ENCODE data around the gene PTPRK. TPM values are rescaled to one million over a fixed set of nuclear protein-coding genes. Genes with fewer than 3 reads are reported as not detected.

PTPRK gene
- polyA plus RNA-seq, 1 donor (not counting 4 experiments of a cell fraction or from before 2014, with no cell fraction given): 52.7 TPM

- H3K36me3 ChIP-seq (ENCODE audit: control insufficient read depth in 2 of 2, extremely low read depth in 1 of 2, insufficient read depth in 2 of 2, low read length in 2 of 2): peaks cover 0 to 1% of the 10 kb centered on the region in 2 experiments
- no peak for FAIRE-seq
Observed at GRCh38 chr6:128464790-128465189, 55.6 kb downstream of the PTPRK start.

GRCh38 chr6:128463942-128464341, 56.5 kb downstream of the PTPRK start:
- no peak for TF ChIP-seq EZH2 (IDR thresholded peaks at IDR 0.05; ENCODE audit: low read length)
- dilution Hi-C loops (cut with MboI; ENCODE audit: extremely low pct_ligation_motif_present, low sequenced_read_pairs): no loop called here
- Histone ChIP-seq H2AFZ (ENCODE audit: control insufficient read depth, low read length) (no peak overlapping the region), H3K27me3 (ENCODE audit: control insufficient read depth, extremely low read depth, insufficient read depth, low read length) (no peaks in the 10 kb centered on the region), H3K4me3 (ENCODE audit: control insufficient read depth in 2 of 3, extremely low read depth in 1 of 3, insufficient read depth in 2 of 3, low read depth in 1 of 3, low read length in 3 of 3) (no peak overlapping the region), H3K9ac (ENCODE audit: control insufficient read depth, extremely low read depth, insufficient read depth, low read length) (no peak overlapping the region), H3K9me1 (ENCODE audit: control insufficient read depth, extremely low read depth, insufficient read depth, low read length) (no peaks in the 10 kb centered on the region), H3K4me2 (ENCODE audit: control insufficient read depth, extremely low read depth, insufficient read depth, low read depth, low read length) (no peak overlapping the region), H3K9me3 (ENCODE audit: control insufficient read depth, low read depth, low read length) (no peaks in the 10 kb centered on the region), H3K4me1 (ENCODE audit: control insufficient read depth, extremely low read depth, insufficient read depth, low read length) (peaks cover 6% of the 10 kb centered on the region), H4K20me1 (ENCODE audit: control insufficient read depth, extremely low read depth, insufficient read depth, low read length) (no peaks in the 10 kb centered on the region), H3K27ac (ENCODE audit: control insufficient read depth, insufficient read depth, low read length) (no peak overlapping the region), H3K36me3 (ENCODE audit: control insufficient read depth in 2 of 2, extremely low read depth in 1 of 2, insufficient read depth in 2 of 2, low read length in 2 of 2) (peaks cover 2 to 3% of the 10 kb centered on the region in 2 experiments), H3K79me2 (ENCODE audit: control insufficient read depth, insufficient read depth, low read length) (peaks cover 69% of the 10 kb centered on the region)
- FAIRE-seq (no peak), DNase-seq (ENCODE audit: low read depth, low spot score) (no peak)

More at GRCh38 chr6:128464790-128465189, 55.6 kb downstream of the PTPRK start:
- DNase-seq (ENCODE audit: low read depth, low spot score): no peak
- Histone ChIP-seq H2AFZ (ENCODE audit: control insufficient read depth, low read length) (no peak overlapping the region), H3K27me3 (ENCODE audit: control insufficient read depth, extremely low read depth, insufficient read depth, low read length) (no peaks in the 10 kb centered on the region), H3K4me2 (ENCODE audit: control insufficient read depth, extremely low read depth, insufficient read depth, low read depth, low read length) (no peak overlapping the region), H3K27ac (ENCODE audit: control insufficient read depth, insufficient read depth, low read length) (no peak overlapping the region), H3K9me1 (ENCODE audit: control insufficient read depth, extremely low read depth, insufficient read depth, low read length) (no peaks in the 10 kb centered on the region), H4K20me1 (ENCODE audit: control insufficient read depth, extremely low read depth, insufficient read depth, low read length) (no peaks in the 10 kb centered on the region), H3K4me3 (ENCODE audit: control insufficient read depth in 2 of 3, extremely low read depth in 1 of 3, insufficient read depth in 2 of 3, low read depth in 1 of 3, low read length in 3 of 3) (no peak overlapping the region), H3K79me2 (ENCODE audit: control insufficient read depth, insufficient read depth, low read length) (peaks cover 69% of the 10 kb centered on the region), H3K9me3 (ENCODE audit: control insufficient read depth, low read depth, low read length) (no peaks in the 10 kb centered on the region), H3K9ac (ENCODE audit: control insufficient read depth, extremely low read depth, insufficient read depth, low read length) (no peak overlapping the region), H3K4me1 (ENCODE audit: control insufficient read depth, extremely low read depth, insufficient read depth, low read length) (peaks cover 6% of the 10 kb centered on the region)
- TF ChIP-seq CTCF (optimal IDR thresholded peaks at IDR 0.05 in 1 of 3, IDR thresholded peaks at IDR 0.05 in 1 of 3, conservative IDR thresholded peaks at IDR 0.05 in 1 of 3; ENCODE audit: extremely low read depth in 1 of 3, insufficient read depth in 2 of 3, low read length in 3 of 3) (no peak), EZH2 (IDR thresholded peaks at IDR 0.05; ENCODE audit: low read length) (no peak)
- dilution Hi-C loops (cut with MboI; ENCODE audit: extremely low pct_ligation_motif_present, low sequenced_read_pairs): no loop called here

GRCh38 chr6:128461501-128461900, 58.9 kb downstream of the PTPRK start:
- H4K20me1 ChIP-seq (ENCODE audit: control insufficient read depth, extremely low read depth, insufficient read depth, low read length): no peaks in the 10 kb centered on the region
- dilution Hi-C loops (cut with MboI; ENCODE audit: extremely low pct_ligation_motif_present, low sequenced_read_pairs): no loop called here
- no peaks in the 10 kb centered on the region for H3K27me3 ChIP-seq (ENCODE audit: control insufficient read depth, extremely low read depth, insufficient read depth, low read length)

More at GRCh38 chr6:128461501-128461900, 58.9 kb downstream of the PTPRK start:
- no peak overlapping the region for H3K4me3 ChIP-seq (ENCODE audit: control insufficient read depth in 2 of 3, extremely low read depth in 1 of 3, insufficient read depth in 2 of 3, low read depth in 1 of 3, low read length in 3 of 3)
- H3K4me1 ChIP-seq (ENCODE audit: control insufficient read depth, extremely low read depth, insufficient read depth, low read length): peaks cover 6% of the 10 kb centered on the region
- FAIRE-seq (no peak), DNase-seq (ENCODE audit: low read depth, low spot score) (no peak)
- no peaks in the 10 kb centered on the region for H3K9me3 ChIP-seq (ENCODE audit: control insufficient read depth, low read depth, low read length)
- no peak overlapping the region for H2AFZ ChIP-seq (ENCODE audit: control insufficient read depth, low read length)
- H3K9ac ChIP-seq (ENCODE audit: control insufficient read depth, extremely low read depth, insufficient read depth, low read length): no peak overlapping the region
- H3K4me2 ChIP-seq (ENCODE audit: control insufficient read depth, extremely low read depth, insufficient read depth, low read depth, low read length): no peak overlapping the region
- no peak overlapping the region for H3K27ac ChIP-seq (ENCODE audit: control insufficient read depth, insufficient read depth, low read length)
- peaks cover 2 to 3% of the 10 kb centered on the region in 2 experiments for H3K36me3 ChIP-seq (ENCODE audit: control insufficient read depth in 2 of 2, extremely low read depth in 1 of 2, insufficient read depth in 2 of 2, low read length in 2 of 2)
- peaks cover 74% of the 10 kb centered on the region for H3K79me2 ChIP-seq (ENCODE audit: control insufficient read depth, insufficient read depth, low read length)
- H3K9me1 ChIP-seq (ENCODE audit: control insufficient read depth, extremely low read depth, insufficient read depth, low read length): no peaks in the 10 kb centered on the region
- TF ChIP-seq CTCF (optimal IDR thresholded peaks at IDR 0.05 in 1 of 3, IDR thresholded peaks at IDR 0.05 in 1 of 3, conservative IDR thresholded peaks at IDR 0.05 in 1 of 3; ENCODE audit: extremely low read depth in 1 of 3, insufficient read depth in 2 of 3, low read length in 3 of 3) (no peak), EZH2 (IDR thresholded peaks at IDR 0.05; ENCODE audit: low read length) (no peak)

All from keratinocyte (primary cell).